Activated naive CD8-positive, alpha-beta T cell treated with anti-CD3 and anti-CD28 coated beads, Interleukin-2, amount 50 U/mL, for 16 hours (primary cell): ENCODE data around the gene GRIN2A.

ENCODE experiments used
- DNase-seq: peaks from one replicate; pipeline ENCODE4 v3.0.0-alpha.2; 2020; ENCODE audit warnings: low read depth, low spot score

GRIN2A gene

GRCh38 chr16:10130538-10130937, 51.7 kb downstream of the GRIN2A start:
- no peak for DNase-seq

GRCh38 chr16:10128397-10129258, 53.6 kb downstream of the GRIN2A start:
- no peak for DNase-seq

GRCh38 chr16:10126686-10127085, 55.5 kb downstream of the GRIN2A start:
- DNase-seq = no peak

GRCh38 chr16:10123141-10123540, 59.1 kb downstream of the GRIN2A start:
- no peak for DNase-seq

DNA sequence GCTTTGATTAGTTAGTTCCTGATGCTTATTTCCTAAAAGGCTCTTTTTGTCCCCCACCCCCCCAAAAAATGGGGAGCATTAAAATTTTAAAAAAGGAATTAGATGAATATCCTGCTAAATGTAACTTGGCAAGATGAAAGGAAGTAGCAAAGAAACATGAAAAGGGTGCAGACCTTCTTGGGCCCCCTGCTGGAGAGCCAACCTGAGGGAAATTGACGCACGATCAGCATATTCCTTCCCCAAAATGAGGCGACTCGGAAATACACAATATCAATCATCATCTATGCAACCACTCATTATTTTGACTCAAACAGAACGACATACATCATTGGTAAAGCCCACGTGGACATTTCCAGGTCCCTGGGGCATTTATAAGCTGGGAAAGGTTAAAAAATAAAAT, 59.7 kb downstream of the GRIN2A start:
- no peak for DNase-seq

- no peak for DNase-seq
Observed at GRCh38 chr16:10121897-10122425, 60.3 kb downstream of the GRIN2A start.

DNA sequence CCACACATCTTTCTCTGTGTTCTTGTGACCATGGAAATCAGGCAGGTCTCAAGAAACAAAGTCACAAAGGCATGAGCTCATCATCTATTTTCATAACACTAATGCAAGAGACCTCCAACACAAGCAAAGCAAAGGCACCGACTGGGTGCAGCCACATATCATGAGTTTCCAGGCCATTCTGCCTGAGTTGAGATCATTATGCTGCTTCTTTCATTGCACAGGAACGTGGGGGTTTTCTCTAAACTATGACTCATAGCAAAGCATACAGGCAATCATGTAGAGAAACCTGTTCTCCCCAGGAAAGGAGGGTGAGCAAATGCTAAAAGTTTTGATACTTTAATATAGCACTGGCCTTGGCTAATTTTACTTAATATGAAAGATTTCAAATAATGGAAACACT, 60.7 kb downstream of the GRIN2A start:
- DNase-seq = no peak

DNA sequence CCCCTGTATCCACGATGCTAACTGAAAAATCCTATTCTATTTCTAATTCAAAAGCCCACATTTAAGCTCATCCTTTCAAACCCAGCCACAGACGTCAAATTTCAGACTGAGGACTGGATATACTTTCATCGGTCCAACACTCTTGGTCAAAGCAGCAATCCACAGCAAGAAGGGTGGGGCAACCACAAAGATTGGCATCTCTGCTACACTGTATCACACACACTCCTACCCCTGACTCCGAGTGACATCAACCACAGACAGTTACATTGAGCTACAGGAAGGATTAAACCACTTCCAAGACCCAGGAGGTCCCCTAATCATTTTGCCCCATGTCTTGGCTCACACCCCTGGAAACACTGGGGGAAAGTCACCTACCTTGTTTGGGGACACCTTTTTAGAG, 61.3 kb downstream of the GRIN2A start:
- no peak for DNase-seq

GRCh38 chr16:10114409-10114808, 67.8 kb downstream of the GRIN2A start:
- no peak for DNase-seq

- DNase-seq = no peak
Observed at GRCh38 chr16:10113248-10113647, 69.0 kb downstream of the GRIN2A start.

GRCh38 chr16:10112021-10112420, 70.2 kb downstream of the GRIN2A start:
- DNase-seq = no peak

DNA sequence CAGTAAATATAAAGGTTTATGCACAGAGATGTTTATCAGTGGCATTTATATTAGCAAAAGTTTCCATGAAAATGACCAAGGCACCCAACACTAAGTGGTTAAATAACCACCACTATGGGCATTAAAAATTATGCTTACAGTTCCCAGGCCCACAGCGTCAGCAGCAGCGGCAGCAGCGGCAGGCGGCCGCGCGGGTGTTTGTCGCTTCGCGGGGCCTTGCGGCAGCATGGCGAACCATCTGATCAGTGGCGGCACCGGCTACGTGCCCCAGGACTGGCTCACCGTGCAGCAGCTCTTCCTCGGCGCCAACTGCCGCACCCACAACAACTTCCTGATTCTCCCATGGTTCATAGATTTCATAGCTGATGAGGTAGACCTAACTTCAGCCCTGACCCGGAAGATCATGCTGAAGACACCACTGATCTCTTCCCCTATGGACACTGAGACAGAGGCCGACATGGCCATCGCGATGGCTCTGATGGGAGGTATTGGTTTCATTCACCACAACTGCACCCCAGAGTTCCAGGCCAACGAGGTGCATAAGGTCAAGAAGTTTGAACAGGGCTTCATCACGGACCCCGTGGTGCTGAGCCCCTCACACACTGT, 71.0 kb downstream of the GRIN2A start:
- no peak for DNase-seq

- DNase-seq = no peak
Observed at GRCh38 chr16:10110552-10110951, 71.7 kb downstream of the GRIN2A start.

DNA sequence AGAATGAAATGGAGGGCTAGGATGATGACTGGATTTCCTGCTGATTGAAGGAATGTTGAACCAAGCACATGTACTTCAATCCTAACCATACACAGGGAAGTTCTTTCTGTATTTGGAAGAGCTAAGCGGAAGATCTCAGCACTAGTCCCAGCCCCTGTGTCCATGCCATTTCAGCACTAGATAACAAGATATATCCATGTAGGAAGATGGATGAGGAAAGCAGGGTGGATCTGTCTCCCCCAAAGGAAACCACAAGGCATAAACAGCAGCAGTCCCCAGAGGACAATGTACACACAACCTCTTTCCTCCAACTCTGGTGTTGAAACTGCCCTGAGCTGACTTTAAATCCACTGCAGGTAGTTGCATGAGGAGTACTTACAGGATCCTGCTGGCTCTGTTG, 75.1 kb downstream of the GRIN2A start:
- DNase-seq = no peak

DNA sequence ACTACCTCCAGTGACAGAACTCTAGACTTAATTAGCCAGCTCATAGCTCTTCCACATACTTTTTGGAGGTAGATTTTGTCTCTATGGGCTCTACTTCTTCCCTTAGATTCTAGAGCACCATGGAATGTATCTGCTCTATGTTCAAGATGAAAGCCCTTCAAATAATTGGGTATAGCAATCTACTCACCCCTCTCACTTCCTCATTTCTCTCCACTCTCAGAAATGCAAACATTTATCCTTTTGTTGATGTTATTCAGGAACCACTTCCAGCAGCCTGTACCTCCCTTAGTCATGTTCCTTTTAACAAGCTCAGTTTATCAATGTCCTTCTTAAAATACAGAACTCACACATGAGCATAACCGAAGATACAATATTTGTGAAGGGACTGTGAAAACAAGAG, 78.5 kb downstream of the GRIN2A start:
- DNase-seq = no peak

- no peak for DNase-seq
Observed at GRCh38 chr16:10103118-10103517, 79.1 kb downstream of the GRIN2A start.

- DNase-seq = no peak
Observed at GRCh38 chr16:10100829-10101228, 81.4 kb downstream of the GRIN2A start.

- no peak for DNase-seq
Observed at GRCh38 chr16:10098991-10099390, 83.2 kb downstream of the GRIN2A start.

DNA sequence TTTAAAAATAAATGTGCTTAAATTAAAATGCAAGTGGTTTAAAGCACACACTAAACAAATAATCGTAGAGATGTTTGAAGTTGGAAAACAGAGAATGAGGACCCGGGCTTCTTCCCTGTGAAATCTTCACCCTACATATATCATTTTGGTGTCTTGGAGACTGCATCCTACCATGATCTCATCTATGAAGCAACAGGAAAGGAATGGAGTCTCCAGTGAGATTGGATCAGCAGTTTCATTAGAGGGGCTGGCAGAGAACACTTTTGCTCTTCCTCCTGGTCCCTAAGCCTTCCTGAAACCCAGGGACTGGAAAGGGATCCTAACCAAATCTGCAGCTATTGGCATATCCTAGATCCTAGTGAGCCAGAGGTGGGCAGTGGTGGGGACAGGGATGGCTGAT, 85.0 kb downstream of the GRIN2A start:
- no peak for DNase-seq

DNA sequence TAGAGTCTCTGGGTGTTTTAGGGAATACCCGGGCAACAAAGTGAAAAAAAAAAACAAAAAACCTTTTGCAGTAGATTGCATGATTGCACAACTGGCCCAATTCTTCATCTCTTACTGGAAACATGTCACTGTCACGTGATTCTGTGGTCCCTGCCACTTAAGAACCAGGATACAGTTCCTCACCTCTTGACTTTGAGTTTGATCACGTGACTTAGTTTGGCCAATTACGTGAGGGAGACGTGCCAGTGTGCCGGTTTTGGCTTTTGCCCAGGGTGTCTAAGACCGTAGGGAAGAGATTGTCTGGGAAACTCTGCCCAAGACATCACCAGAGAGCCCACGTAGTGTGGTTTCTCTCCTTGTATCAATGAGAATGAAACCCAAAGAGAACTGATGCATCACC, 88.7 kb downstream of the GRIN2A start:
- DNase-seq = no peak

DNA sequence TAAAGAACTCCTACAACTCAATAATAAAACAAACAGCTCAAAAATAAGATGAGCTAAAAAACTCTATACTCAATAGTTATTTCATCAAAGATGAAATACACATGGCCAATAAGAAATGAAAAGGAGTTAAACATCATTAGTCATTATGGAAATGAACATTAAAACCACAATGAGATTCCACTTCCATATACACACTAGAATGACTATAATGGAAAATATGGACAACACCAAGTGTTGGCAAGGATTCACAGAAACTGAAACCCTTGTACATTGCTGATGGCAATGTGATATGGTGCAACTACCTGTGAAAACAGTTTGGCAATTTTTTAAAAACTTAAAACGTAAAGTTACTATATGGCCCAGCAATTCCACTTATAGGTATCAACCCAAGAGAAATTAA, 91.4 kb downstream of the GRIN2A start:
- DNase-seq = no peak

DNA sequence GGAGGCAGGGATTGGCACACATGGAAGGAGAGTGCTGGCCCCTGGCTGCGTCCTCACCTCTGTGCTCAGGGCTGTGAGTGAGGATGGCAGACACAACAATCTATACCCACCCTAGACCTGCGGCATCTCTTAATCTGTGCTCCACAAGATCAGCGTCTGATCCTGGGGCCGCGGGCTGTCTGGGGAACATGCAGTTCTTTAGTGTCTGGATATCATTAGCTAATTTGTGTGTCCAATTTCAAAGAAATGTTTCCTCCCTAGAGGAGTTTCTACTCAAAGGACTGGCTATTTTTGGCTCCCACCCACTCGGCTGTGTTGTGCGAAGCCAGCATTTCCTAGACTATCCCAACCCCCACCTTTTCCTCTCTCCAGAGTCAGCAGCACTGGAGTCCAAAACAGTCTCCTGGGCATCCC, 93.8 kb downstream of the GRIN2A start:
- DNase-seq = no peak

DNA sequence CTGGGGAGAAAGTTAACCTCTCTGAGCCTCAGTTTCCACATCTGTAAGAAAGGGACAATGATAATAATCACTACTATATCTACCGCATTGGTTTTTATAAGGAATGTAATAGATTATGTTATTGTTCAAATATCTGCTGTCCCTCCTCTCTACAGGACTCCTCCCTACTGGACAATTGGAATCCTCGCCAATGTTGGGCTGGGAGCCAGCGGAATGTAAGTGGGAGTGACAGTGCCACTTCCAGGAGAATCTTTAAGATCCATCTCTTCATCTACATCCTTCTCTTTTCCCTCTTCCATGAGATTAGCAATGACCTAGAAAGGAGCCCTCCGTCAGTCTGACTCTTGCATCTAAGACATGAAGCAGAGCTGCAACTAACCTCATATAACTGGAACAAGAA, 95.1 kb downstream of the GRIN2A start:
- no peak for DNase-seq
